Measurements from ENCODE around the gene SAMD4A.
"Not testable (repeated sequence)": the region's sequence is repeated elsewhere in the genome, so short reads cannot be mapped to it uniquely, and the experiment has no call there.

Gene SAMD4A

DNA sequence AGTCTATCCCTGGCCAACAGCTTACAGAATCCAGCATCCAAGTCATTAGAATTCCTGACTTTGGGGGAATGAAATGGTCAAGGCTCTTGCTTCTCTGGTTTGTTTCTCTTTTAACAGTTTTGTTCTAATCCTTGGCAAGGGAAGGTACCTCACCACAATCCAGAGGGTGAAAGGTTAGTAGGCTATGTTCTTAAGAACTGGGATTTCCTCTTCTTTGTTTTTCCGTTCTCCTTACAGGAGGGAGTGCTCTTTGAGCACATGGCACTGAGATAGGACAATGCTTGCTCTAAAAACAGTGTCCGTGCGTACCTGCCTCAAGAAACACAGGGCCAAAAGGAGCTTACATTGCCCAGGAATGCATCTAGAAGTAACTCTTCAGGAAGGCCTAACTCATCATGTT, 179.1 kb downstream of the SAMD4A start:
- DNase-seq (ENCODE audit: low spot score), result no peak
- TF ChIP-seq, protein P1, sequence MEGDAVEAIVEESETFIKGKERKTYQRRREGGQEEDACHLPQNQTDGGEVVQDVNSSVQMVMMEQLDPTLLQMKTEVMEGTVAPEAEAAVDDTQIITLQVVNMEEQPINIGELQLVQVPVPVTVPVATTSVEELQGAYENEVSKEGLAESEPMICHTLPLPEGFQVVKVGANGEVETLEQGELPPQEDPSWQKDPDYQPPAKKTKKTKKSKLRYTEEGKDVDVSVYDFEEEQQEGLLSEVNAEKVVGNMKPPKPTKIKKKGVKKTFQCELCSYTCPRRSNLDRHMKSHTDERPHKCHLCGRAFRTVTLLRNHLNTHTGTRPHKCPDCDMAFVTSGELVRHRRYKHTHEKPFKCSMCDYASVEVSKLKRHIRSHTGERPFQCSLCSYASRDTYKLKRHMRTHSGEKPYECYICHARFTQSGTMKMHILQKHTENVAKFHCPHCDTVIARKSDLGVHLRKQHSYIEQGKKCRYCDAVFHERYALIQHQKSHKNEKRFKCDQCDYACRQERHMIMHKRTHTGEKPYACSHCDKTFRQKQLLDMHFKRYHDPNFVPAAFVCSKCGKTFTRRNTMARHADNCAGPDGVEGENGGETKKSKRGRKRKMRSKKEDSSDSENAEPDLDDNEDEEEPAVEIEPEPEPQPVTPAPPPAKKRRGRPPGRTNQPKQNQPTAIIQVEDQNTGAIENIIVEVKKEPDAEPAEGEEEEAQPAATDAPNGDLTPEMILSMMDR (IDR thresholded peaks at IDR 0.05; ENCODE audit: extremely low read depth, insufficient read depth, missing control alignments), result no peak
- in situ Hi-C loops (cut with MboI; ENCODE audit: low pct_unique_long_range_greater_than_20kb, low sequenced_read_pairs, unreplicated experiment), result no loop called here

DNA sequence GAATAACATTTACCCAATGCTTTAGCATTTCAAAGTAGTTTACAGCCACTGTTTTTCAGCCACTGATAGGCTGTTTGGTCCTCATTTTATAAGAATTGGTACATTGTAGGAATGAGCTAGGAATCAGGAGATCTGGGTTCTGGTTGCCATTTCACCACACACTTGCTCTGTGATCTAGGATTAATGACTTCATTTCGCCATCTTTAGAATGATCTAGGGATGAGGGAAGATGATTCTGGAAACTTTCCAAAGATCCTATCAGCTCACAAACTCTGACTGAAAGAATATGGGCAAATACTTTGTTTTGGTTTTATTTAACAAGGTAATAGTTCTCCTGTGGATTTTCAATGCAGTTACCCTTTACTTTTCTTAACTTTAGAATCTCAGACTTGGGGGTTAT, 180.7 kb downstream of the SAMD4A start:
- in situ Hi-C loops (cut with MboI; ENCODE audit: low pct_unique_long_range_greater_than_20kb, low sequenced_read_pairs, unreplicated experiment), result no loop called here
- no peak for DNase-seq (ENCODE audit: low spot score)

DNA sequence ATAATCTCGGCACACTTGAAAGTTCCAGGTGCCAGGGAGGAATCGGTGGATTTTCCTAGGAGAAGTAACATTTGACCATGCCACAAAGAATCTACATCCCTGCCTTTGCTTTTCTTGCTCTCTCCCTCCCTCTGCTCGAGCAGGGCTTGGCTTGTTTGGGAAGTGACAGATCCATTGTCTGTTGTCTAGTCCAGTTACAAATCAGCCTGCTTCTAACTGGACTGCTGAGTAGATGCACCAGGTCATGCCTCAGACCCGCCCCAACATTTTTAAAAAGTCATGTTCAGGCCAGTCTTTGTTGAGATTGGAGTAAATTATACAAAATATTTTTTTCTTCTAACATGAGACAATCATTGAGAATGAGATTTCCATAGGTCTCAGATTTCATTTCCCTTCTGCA, 182.3 kb downstream of the SAMD4A start:
- TF ChIP-seq, protein P1 (IDR thresholded peaks at IDR 0.05; ENCODE audit: extremely low read depth, insufficient read depth, missing control alignments), result no peak
- in situ Hi-C loops (cut with MboI; ENCODE audit: low pct_unique_long_range_greater_than_20kb, low sequenced_read_pairs, unreplicated experiment), result no loop called here
- DNase-seq (ENCODE audit: low spot score), result no peak

More for the DNA sequence above, 180.7 kb downstream of the SAMD4A start:
- TF ChIP-seq, protein P1 (IDR thresholded peaks at IDR 0.05; ENCODE audit: extremely low read depth, insufficient read depth, missing control alignments), result no peak

DNA sequence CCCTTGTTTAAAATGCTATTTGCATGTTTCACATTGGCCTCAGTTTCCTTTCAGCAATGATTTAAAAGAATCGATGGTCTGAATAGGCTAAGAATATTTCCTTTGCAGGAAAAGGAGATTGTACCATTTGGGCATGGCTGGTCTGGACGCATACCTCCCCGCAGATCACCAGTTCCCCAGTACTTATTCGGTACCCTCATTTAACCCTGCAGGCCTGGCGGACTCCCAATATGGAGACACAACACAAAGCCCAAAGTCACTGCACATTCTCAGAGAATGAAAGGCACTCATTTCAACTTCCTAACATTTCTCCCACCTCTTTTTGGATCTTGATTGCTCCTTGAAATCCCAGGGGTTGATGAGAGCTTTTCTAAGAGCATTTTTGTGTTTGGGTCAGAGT, 182.8 kb downstream of the SAMD4A start:
- in situ Hi-C loops (cut with MboI; ENCODE audit: low pct_unique_long_range_greater_than_20kb, low sequenced_read_pairs, unreplicated experiment), result no loop called here
- no peak for DNase-seq (ENCODE audit: low spot score)
- TF ChIP-seq, protein P1 (IDR thresholded peaks at IDR 0.05; ENCODE audit: extremely low read depth, insufficient read depth, missing control alignments), result no peak

DNA sequence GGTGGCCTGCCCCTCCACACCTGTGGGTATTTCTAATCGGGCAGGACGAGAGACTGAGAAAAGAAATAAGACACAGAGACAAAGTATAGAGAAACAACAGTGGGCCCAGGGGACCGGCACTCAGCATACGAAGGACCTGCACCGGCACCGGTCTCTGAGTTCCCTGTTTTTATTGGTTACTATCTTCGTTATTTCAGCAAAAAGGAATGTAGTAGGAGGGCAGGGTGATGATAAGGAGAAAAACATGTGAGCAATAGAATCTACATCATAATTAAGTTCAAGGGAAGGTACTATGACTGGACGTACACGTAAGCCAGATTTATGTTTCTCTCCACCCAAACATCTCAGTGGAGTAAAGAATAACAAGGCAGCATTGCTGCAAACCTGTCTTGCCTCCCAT, 185.7 kb downstream of the SAMD4A start:
- DNase-seq (ENCODE audit: low spot score); in situ Hi-C loops (cut with MboI; ENCODE audit: low pct_unique_long_range_greater_than_20kb, low sequenced_read_pairs, unreplicated experiment): not testable (repeated sequence)

DNA sequence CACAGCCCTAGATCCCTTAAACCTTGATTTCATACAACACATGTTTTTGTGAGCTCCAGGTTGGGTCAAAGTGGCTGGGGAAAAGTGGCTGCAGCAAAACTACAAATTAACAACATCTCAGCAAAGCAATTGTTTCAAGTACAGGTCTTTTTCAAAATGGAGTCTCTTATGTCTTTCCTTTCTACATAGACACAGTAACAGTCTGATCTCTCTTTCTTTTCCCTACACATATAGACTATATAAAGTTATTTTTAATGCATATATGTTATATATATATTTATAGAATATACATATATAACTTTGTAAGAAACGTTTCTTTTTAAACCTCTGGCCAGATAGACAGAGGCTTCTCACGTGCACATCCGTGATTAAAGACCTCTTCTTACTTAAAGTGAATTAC, 186.5 kb downstream of the SAMD4A start:
- in situ Hi-C loops (cut with MboI; ENCODE audit: low pct_unique_long_range_greater_than_20kb, low sequenced_read_pairs, unreplicated experiment); DNase-seq (ENCODE audit: low spot score): not testable (repeated sequence)

DNA sequence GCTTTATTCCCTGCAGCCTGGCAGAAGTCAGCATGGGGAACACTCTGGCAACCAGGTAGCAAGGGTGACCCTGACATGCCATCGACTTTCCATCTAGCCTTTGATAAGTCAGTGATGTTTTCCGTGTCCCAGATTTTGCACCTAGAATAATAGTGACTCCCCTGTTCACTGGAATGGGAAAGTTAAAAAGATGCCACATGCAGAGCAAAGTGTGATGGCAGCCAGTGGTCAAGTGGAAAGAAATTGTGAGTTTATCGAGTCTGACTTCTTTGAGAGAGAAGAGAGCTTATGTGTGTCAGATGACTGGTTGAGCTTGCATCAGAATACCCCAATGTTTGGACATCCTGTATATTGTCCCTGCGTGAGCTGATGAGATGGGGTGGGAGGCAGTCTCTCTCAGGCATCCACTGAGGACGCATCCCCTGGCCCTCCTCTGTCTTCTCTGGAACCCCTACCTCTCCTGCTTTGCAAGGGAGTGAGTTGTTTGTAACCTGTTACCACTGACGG, 187.2 kb downstream of the SAMD4A start:
- in situ Hi-C loops (cut with MboI; ENCODE audit: low pct_unique_long_range_greater_than_20kb, low sequenced_read_pairs, unreplicated experiment), result no loop called here
- TF ChIP-seq, protein P1 (IDR thresholded peaks at IDR 0.05; ENCODE audit: extremely low read depth, insufficient read depth, missing control alignments), result no peak

More for the DNA sequence above, 187.2 kb downstream of the SAMD4A start:
- no peak for DNase-seq (ENCODE audit: low spot score)
